Measurements from ENCODE around the gene PIGU.
A peak's percentile ranks its signal among the peaks of the same experiment; 100 is the strongest.
"Not testable (repeated sequence)": the region's sequence is repeated elsewhere in the genome, so short reads cannot be mapped to it uniquely, and the experiment has no call there.

The PIGU gene

DNA sequence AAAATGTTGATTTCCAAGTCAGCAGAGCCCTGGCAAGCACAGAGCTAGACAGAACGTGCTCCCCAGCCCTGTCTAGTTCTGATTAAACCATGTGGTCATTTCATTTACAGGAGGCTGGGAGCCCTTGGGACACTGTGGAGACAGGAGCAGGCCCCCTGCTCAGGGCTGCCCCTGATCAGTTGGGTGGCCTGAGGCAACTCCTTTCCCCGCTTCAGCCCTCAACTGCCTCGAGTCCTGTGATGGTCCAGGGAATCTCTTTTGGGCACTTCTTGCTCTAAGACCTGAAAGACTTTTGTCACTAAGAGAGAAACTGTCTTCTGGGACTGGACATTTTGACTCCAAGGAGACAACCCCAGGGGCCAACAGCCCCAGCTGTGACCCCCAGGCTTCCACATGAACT is 147.2 kb downstream of the PIGU start:
- DNase-seq, result no peak

- DNase-seq, result no peak
Measured at GRCh38 chr20:34528921-34529297, 148.0 kb downstream of the PIGU start.

GRCh38 chr20:34527016-34527415 is 149.9 kb downstream of the PIGU start:
- no peak for DNase-seq

GRCh38 chr20:34526466-34526865 is 150.4 kb downstream of the PIGU start:
- DNase-seq, result no peak

DNA sequence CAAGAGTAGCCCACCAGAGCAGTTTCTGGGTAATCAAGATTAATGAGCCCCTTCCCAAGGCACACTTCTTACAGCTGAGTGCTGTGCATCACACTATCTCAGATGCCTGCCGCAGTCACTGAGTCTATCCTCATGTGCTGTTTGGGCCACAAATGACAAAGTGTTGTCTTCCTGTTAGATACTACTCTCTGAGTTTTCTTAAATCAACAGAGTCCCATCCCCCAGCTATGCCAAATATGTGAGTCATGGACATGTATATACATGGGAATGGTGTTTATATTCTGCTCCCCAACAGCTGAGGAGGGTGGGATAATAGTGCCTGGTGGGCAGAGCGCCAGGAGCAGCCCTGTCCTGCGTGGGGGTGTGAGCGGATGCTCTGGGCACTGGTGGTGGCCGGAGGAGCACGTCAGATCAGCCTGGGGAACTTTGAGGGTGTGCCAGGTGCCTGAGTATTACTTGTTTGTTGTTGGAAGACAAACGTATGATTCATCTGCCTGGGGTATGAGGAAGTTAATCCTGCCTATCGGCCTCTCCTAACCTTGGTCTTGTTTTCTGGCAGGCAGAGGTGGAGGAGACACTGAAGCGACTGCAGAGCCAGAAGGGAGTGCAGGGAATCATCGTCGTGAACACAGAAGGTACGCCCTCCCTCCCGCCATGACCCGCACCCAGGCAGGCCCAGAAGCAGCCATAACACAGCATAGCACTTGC is 151.0 kb downstream of the PIGU start:
- DNase-seq, result peak; percentile 92

GRCh38 chr20:34525342-34525708 is 151.6 kb downstream of the PIGU start:
- DNase-seq, result no peak

DNA sequence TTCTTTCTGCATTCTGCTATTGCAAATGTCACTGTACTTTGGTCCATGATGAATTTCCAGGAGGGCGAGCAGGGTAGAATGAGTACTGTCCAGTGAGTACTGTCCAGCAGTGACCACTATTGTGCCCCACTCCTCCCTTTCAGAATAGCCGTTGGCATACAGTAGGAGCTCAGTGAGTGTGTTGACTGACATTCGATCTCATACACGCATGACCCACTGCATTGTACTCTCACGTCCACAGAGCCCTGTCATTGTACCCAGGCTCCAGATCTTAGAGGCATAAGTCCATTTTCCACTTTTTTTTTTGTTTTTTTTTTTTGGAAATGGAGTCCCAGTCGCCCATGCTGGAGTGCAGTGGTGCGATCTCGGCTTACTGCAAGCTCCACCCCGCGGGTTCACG is 152.5 kb downstream of the PIGU start:
- no peak for DNase-seq

GRCh38 chr20:34522969-34523871 is 153.7 kb downstream of the PIGU start:
- peak; percentile 57 for DNase-seq

GRCh38 chr20:34519841-34520240 is 157.1 kb downstream of the PIGU start:
- DNase-seq, result not testable (repeated sequence)

- not testable (repeated sequence) for DNase-seq
Measured at GRCh38 chr20:34518863-34519262, 158.0 kb downstream of the PIGU start.

DNA sequence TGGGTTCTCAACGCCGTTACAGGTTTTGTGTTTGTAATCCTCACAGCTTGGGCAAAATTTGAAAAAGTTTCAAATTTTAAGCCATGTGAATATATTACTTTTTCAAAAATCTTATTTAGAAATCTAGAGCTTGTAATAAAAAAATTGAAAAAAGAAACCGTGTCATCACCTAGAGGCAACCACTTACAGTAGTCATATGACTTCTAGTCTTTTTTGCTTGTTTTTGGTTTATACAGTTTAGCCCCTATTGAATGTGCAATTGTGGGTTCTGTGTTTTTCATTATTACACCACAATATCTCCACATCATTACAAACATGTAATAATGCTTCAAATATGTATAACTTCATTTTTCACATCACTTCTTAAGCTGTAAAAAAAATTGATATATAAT is 159.8 kb downstream of the PIGU start:
- DNase-seq, result peak; percentile 1

DNA sequence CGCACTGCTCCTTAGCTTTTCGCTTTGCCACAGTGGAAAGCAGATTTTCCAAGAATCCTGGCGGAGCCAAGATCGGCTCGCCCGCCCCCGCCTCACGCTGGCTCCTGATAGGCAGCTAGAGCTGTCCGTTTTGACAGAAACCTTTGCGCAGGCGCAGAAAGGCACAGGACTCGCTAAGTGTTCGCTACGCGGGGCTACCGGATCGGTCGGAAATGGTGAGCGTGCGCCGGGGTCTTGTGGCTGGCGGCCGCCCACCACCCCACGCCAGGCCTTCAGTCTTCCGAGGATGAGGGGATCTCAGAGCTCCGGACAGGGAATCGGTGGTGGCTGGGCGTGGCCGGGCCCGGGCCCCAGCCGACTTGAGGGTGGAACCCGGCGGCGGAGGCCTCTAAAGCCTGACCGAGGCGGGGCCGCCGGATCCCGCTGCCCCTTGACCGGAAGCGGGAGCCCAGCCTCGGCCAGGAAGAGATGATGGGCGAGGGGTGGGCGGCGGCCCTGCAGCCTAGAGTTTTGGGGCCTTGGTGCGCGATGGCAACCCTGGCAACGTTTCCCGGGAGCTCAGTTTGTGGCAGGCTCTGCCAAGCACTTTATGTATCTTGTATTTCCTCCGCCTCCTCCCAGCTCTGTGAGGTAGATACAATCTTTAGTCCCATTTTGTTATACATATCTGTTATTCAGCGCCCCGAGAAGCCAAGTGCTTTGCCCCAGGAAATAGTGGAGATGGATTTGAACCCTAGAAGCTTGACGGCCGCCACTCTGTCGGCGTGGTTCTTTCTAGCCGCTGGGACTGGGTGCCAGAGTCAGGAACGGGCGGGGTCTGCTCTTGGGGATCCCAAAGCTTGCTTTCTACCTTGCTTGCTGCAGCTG is 160.4 kb downstream of the PIGU start, which contains the start of gene DYNLRB1:
Gene DYNLRB1 (plus strand): TSS at position 176 of the 867 bp plus-strand sequence. CDS start 37 bp downstream, at position 213.
- peak; percentile 96 for DNase-seq

DNA sequence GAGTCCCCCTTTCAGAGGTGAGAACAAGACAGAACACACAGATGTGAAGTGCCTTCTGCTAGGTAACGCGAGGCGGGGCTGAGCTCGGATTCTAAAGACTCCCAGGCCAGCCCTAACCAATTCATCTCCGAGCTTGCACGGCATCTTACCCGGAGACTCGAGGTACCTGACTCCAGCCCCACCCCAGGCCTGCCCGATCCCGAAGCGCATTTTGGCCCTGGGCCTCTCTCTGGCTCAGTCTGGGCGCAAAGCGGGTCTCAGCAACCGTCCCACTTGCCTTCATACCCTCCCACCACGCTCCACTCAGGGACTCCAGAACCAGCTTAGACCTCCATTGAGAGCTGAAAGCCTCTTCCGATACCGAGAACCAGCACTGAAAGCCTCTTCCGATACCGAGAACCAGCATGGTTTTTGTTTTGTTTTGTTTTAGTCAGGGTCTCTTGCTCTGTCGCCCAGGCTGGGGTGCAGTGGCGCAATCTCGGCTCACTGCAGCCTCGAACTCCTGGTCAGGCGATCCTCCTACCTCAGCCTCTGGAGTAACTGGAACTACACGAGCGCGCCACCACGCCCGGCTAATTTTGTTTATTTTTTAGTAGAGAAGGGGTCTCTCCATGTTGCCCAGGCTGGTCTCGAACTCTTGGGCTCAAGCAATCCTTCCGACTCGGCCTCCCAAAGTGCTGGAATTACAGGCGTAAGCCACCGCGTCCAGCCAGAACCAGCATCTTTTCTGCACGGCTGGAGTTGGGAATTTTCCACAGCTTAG is 161.2 kb downstream of the PIGU start:
- peak; percentile 37 for DNase-seq

DNA sequence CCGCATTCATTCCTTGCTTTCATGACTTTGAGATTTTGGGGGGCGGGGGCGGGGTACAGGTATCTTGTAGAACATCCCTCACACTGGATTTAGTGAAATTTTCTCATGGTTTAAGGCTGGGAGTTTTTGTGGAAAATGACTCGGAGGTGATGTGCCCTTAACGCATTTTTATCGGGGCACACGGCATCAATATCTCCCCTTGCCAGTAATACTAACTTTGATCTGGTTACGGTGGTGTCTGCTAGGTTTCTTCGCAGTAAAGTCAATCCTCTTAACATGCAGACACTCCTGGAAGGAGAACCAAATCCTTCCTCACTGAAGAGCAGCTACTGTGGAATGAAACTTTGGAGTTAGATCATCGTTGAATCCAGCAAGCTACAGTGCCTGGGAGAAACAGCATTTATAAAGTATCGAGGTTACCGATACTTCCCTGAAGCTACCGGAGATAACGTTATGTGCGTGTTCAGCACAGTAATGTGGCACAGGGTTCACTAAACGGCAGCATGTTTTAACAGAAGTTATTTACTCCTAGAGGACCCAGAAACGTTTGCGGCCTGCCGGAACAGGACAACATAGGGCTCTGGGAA is 161.9 kb downstream of the PIGU start:
- peak; percentile 5 for DNase-seq

GRCh38 chr20:34514034-34514433 is 162.9 kb downstream of the PIGU start:
- DNase-seq, result not testable (repeated sequence)

- DNase-seq, result no peak
Measured at GRCh38 chr20:34512955-34513419, 163.9 kb downstream of the PIGU start.

GRCh38 chr20:34512266-34512954 is 164.5 kb downstream of the PIGU start:
- no peak for DNase-seq

GRCh38 chr20:34511891-34512265 is 165.0 kb downstream of the PIGU start:
- no peak for DNase-seq

- DNase-seq, result no peak
Measured at GRCh38 chr20:34510575-34510974, 166.3 kb downstream of the PIGU start.

All from fibroblast of skin of abdomen (primary cell).